Thoracic aorta (tissue), 2 donors: ENCODE data around the gene RHPN2. TPM values are rescaled to one million over a fixed set of nuclear protein-coding genes. Genes with fewer than 3 reads are reported as not detected.

Experiments used
- ATAC-seq: fragments of 150-250 bp; one replicate; pipeline ENCODE4 v1.8.0; 2017; ENCODE audit warnings: low read depth; ENCODE audit not compliant: insufficient number of reproducible peaks, low FRiP score
- DNase-seq: peaks from one replicate; pipeline ENCODE4 v3.0.0-alpha.2; 2020; ENCODE audit warnings: low spot score
- H3K27ac ChIP-seq, 2 donors: fragments of 200-600 bp; sonication (generic); 1 replicate in 1 of 2; 2 replicates in 1 of 2; pipeline ENCODE4 v1.5.1; 2016; ENCODE audit warnings: mild to moderate bottlenecking in 2 of 2, moderate library complexity in 2 of 2
- H3K27me3 ChIP-seq: fragments of 200-600 bp; sonication (generic); replicated peaks from 2 replicates; pipeline ENCODE4 v1.6.0; 2016; ENCODE audit warnings: mild to moderate bottlenecking; ENCODE audit not compliant: insufficient read depth
- H3K36me3 ChIP-seq: fragments of 200-600 bp; sonication (generic); one replicate; pipeline ENCODE4 v1.5.1; 2016
- H3K4me1 ChIP-seq, 2 donors: fragments of 200-600 bp; sonication (generic); 1 replicate in 1 of 2; 2 replicates in 1 of 2; pipeline versions ENCODE4 v1.5.1 to v1.6.0; 2016; ENCODE audit warnings: low read depth in 2 of 2, mild to moderate bottlenecking in 1 of 2; ENCODE audit not compliant: control insufficient read depth in 1 of 2
- H3K4me3 ChIP-seq: fragments of 200-600 bp; sonication (generic); 2 replicates; pipeline ENCODE4 v1.5.1; 2016; ENCODE audit warnings: mild to moderate bottlenecking
- H3K9me3 ChIP-seq: fragments of 200-600 bp; sonication (generic); 2 replicates; pipeline ENCODE4 v1.5.1; 2016
- total RNA-seq, 2 donors: library from RNA; depleted of rRNA; stranded (reverse); fragments of >200 nt; gene quantifications; one replicate each; pipeline versions ENCODE4 v1.1.0 to v1.2.3, GENCODE V29; 2016
- TF ChIP-seq, protein P1 (sequence below): fragments of 200-600 bp; sonication (generic); IDR thresholded peaks from one replicate; pipeline ENCODE4 v1.5.1; 2019; ENCODE audit warnings: antibody characterized with exemption

The RHPN2 gene
- total RNA-seq, 2 donors from 2014 or later, result 0.81 to 2.4 TPM

DNA sequence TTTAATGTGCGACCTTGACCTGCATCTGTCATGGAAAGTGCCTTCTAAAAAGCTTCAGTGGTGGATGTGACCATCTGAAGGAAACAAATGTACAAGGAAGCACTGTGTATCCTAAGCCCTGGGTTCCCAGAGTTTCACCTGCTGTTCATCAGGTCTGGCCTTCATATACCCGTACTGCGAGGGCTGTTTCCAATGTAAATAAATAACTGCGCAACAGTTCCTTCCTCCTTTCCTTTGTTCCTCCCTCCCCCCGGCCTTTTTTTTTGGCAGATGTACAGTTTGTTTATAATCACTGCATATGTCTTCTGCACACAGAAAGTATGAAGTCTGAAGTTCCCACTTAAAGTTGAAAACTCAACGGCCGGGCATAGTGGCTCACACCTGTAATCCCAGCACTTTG lies 87.4 kb downstream of the RHPN2 start:
- ATAC-seq, result no peak
- H3K9me3 ChIP-seq, result no peaks in the 10 kb centered on the region
- H3K4me3 ChIP-seq, result no peak overlapping the region
- no peak for DNase-seq
- H3K36me3 ChIP-seq, result no peaks in the 10 kb centered on the region
- TF ChIP-seq, protein P1, sequence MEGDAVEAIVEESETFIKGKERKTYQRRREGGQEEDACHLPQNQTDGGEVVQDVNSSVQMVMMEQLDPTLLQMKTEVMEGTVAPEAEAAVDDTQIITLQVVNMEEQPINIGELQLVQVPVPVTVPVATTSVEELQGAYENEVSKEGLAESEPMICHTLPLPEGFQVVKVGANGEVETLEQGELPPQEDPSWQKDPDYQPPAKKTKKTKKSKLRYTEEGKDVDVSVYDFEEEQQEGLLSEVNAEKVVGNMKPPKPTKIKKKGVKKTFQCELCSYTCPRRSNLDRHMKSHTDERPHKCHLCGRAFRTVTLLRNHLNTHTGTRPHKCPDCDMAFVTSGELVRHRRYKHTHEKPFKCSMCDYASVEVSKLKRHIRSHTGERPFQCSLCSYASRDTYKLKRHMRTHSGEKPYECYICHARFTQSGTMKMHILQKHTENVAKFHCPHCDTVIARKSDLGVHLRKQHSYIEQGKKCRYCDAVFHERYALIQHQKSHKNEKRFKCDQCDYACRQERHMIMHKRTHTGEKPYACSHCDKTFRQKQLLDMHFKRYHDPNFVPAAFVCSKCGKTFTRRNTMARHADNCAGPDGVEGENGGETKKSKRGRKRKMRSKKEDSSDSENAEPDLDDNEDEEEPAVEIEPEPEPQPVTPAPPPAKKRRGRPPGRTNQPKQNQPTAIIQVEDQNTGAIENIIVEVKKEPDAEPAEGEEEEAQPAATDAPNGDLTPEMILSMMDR, result no peak
- H3K27ac ChIP-seq, result no peak overlapping the region
- no peaks in the 10 kb centered on the region for H3K4me1 ChIP-seq
- H3K27me3 ChIP-seq, result no peaks in the 10 kb centered on the region

DNA sequence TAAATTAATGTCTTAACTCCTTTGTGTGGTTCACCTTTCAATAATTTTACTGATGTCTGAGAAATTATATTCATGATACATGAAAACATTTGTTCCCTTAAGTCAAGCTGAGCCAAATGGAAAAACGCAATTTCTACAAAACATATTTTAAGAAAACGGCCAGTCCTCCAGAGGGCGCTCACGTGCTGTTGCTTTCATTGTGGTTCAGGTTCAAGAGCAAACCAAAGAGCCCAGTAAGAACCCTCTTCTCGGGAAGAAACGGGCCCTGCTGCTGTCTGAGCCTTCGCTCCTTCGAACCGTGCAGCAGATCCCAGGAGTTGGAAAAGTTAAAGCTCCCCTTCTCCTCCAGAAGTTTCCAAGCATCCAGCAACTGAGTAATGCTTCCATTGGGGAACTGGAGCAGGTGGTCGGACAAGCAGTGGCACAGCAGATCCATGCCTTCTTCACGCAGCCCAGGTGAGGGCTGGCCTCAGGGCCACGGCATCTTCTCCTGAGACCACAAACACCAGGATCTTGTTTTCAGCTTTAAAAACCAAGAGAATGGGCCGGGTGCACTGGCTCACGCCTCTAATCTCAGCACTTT lies 88.4 kb downstream of the RHPN2 start:
- TF ChIP-seq, protein P1, result peak; percentile 24
- no peak overlapping the region for H3K27ac ChIP-seq
- ATAC-seq, result no peak
- no peak overlapping the region for H3K4me3 ChIP-seq
- H3K36me3 ChIP-seq, result no peaks in the 10 kb centered on the region
- H3K9me3 ChIP-seq, result no peaks in the 10 kb centered on the region
- H3K4me1 ChIP-seq, result peaks cover 0 to 1% of the 10 kb centered on the region in 2 donors
- no peaks in the 10 kb centered on the region for H3K27me3 ChIP-seq
- no peak for DNase-seq

DNA sequence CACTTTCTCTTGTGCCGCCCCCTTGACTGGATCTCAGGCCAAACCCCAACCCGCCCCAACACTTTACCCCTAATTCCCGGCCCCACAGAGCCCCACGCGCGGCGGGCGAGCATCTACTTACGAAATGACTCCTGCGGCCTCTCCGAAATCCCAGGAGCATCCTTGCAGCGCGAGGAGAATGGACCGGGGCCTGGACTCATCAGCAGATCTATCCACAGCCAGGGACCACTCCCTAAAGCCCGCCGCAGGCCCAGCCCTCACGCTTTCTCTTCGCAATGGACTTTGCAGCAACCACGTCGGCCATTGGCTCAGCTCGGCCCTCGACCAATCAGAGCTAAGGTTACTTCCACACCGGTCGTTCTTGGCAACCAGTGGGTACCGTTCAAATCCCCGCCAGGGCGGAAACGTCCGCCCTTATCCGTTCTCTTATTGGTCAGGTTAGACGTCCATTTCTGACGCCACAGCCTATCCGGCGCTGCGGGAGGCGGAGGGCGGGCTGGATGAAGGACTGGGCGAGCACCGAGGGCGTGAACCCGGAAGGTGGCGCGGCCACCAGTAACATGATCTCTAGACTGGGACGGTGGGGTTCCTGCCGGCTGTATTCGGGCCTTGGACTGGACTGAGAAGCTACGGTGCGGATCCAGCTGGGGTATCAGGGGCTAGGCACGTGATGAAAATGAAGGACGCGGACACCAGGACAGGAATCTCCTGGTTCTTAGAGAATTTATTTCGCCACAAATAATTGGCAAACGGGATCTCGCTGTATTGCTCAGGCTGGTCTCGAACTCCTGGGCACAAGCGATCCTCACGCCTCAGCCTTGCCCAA lies 92.8 kb downstream of the RHPN2 start, which contains the start of the genes CEP89 and FAAP24:
CEP89 (minus strand) TSS at position 244 of the 826 bp plus-strand sequence; CDS start at position 160, 84 bp downstream.
FAAP24 (plus strand) TSS at position 528 of the 826 bp plus-strand sequence. CDS start 955 bp downstream, outside the sequence.
- Histone ChIP-seq H3K9me3 (no peaks in the 10 kb centered on the region), H3K36me3 (no peaks in the 10 kb centered on the region), H3K4me3 (peak within 1 kb of the TSS; percentile 93), H3K27ac (peak within 1 kb of the TSS in 1 of 2 donors; percentile 70), H3K27me3 (no peaks in the 10 kb centered on the region), H3K4me1 (peaks cover 15 to 18% of the 10 kb centered on the region in 2 donors)
- ATAC-seq, result peak; percentile 100
- DNase-seq, result peak; percentile 95
- TF ChIP-seq, protein P1, result no peak

DNA sequence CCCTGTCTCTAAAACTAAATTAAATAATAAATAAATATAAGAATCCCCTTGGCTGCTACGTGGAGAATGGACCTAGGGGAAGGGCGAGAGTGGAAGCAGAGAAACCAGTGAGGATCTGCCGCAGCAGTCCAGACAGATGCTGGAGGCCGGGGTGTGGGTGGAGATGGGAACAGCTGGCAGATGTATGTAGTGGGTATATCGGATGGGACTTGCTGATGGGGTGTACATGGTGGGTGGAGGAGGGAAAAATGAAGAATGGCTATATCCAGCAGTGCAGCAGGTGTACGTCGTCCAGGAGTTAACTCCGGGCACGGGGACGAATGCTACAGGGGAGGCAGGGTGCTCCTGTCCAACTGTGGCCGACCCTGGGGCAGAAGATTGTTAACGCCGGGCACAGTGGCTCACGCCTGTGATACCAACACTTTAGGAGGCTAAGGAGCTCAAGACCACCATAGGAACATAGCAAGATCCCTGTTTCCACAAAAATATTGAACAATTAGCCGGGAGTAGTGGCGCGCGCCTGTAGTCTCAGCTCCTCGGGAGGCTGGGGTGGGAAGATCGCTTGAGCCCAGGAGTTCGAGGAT lies 93.6 kb downstream of the RHPN2 start:
- Histone ChIP-seq H3K9me3 (no peaks in the 10 kb centered on the region), H3K27ac (no peak overlapping the region), H3K4me3 (peak overlapping the region; percentile 93), H3K27me3 (no peaks in the 10 kb centered on the region), H3K36me3 (no peaks in the 10 kb centered on the region), H3K4me1 (peaks cover 15 to 18% of the 10 kb centered on the region in 2 donors)
- ATAC-seq (no peak), DNase-seq (no peak)
- TF ChIP-seq, protein P1, result no peak

DNA sequence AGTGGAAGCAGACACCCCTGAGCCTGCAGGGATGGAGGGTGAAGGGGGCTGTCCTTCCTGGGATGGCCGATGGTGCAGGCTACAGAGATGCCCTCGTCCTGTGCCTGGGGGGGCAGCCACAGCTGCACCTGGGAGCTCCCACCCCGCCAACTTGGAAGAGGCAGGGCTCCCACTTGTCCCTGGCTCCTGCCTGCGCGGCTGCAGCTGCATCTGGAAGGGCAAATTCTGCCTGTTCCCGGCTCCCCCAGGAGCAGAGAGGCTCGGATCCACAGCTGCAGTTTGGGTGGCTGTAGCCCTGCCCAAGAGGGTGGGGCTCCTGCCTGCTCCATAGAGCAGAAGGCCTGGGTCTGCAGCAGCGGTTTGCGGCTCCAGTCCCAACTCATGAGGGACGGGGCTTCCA lies 95.1 kb downstream of the RHPN2 start:
- TF ChIP-seq, protein P1, result no peak
- H3K36me3 ChIP-seq, result peaks cover 5% of the 10 kb centered on the region
- no peak overlapping the region for H3K27ac ChIP-seq
- peaks cover 15 to 18% of the 10 kb centered on the region in 2 donors for H3K4me1 ChIP-seq
- DNase-seq (no peak), ATAC-seq (no peak)
- no peaks in the 10 kb centered on the region for H3K27me3 ChIP-seq
- no peak overlapping the region for H3K4me3 ChIP-seq
- H3K9me3 ChIP-seq, result no peaks in the 10 kb centered on the region
